GM10248 (cell line): ENCODE data around the gene GFER.

Experiments
- CTCF ChIA-PET: fragments of 300-600 bp; sonication (Branson Sonifier 250); formaldehyde crosslinking; extraction: SDS; loops from one replicate; lab custom pipeline; 2021; ENCODE audit warnings: antibody characterized with exemption; lab: Yijun Ruan, JAX
- POLR2A ChIA-PET: fragments of 350-650 bp; sonication (Branson Sonifier 250); formaldehyde crosslinking; extraction: SDS; loops from one replicate; lab custom pipeline; 2020; ENCODE audit warnings: antibody characterized with exemption; lab: Yijun Ruan, JAX
- DNase-seq: peaks from one replicate; pipeline ENCODE4 v3.0.0; 2012; ENCODE audit errors: extremely low spot score
- CTCF ChIP-seq: IDR thresholded peaks from 2 replicates; pipeline ENCODE4 v1.5.1; 2012; ENCODE audit warnings: mild to moderate bottlenecking, low read depth; ENCODE audit errors: extremely low read depth, missing control alignments, control extremely low read depth

Gene GFER

GRCh38 chr16:1941162-1942046 is 42.6 kb upstream of the GFER start:
- no peak for DNase-seq
- POLR2A ChIA-PET = interaction anchor here (1.8 kb wide), 1 partner anchor 24 kb away, joined by 12 read pairs; the partner anchor contains the start of gene RPS2
- CTCF ChIA-PET = interaction anchor here (1.1 to 2.8 kb wide), 6 partner anchors 12 to 168 kb away, joined by 3 to 20 read pairs (median 3); partner anchors contain the start of gene RPS2
- TF ChIP-seq CTCF = no peak

DNA sequence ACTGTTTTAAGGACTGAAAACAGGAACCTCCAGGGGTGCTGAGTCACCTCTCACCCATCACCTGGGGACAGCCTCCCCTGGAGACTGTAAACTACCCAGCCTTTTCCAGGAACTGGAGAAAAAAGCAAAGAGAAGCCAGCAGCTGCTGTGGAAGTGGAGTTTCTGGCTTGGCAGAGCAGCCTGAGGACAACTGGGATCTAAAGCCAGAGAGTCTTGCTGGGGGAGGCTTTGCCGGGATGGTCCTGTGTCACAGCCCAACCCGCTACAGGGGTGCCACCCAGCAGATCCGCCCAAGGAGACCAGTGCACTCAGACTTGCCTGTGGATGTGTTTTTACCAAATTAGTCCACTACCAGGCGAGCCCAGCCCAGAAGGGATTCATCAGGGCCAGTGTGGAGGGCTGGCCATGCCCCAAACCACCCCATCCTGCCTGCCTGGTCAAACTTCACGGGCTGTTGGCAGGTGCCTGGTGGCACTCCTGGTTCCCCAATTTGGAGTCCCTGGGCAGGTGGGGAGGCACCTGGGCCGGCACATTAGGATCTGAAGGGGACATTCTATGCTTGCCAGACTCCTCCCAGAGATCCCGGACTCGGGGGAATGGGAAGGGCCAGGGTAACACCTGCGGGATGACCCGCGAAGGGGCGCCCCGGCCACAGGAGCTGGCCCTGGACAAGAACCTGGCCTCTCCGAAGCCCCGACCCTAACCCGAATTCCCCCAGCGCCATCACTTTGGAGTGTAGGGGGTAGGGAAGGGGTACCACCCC is 41.8 kb upstream of the GFER start:
- DNase-seq = no peak
- TF ChIP-seq CTCF = no peak
- ChIA-PET POLR2A (interaction anchor here (1.8 to 2.2 kb wide), 2 partner anchors 22 to 23 kb away, joined by 12 to 19 read pairs; partner anchors contain the start of gene RPS2), CTCF (interaction anchor here (1.1 to 2.8 kb wide), 3 partner anchors 13 to 22 kb away, joined by 3 to 20 read pairs (median 3); partner anchors contain the start of gene RPS2)

- POLR2A ChIA-PET = interaction anchor here (0.5 to 2.2 kb wide), 5 partner anchors 15 to 212 kb away, joined by 3 to 19 read pairs (median 5); partner anchors contain the start of genes RPS2 and TRAF7
- CTCF ChIA-PET = interaction anchor here (1.0 to 1.6 kb wide), 4 partner anchors 11 to 16 kb away, joined by 3 to 4 read pairs (median 4); partner anchors contain the start of gene RPL3L
- peak; percentile 100 for DNase-seq
- no peak for TF ChIP-seq CTCF
Observed at GRCh38 chr16:1942810-1943726, 40.9 kb upstream of the GFER start, which contains the start of gene MSRB1. TSS of gene MSRB1 (minus strand) at chr16:1943199. CDS start at chr16:1943156, 43 bp downstream.

DNA sequence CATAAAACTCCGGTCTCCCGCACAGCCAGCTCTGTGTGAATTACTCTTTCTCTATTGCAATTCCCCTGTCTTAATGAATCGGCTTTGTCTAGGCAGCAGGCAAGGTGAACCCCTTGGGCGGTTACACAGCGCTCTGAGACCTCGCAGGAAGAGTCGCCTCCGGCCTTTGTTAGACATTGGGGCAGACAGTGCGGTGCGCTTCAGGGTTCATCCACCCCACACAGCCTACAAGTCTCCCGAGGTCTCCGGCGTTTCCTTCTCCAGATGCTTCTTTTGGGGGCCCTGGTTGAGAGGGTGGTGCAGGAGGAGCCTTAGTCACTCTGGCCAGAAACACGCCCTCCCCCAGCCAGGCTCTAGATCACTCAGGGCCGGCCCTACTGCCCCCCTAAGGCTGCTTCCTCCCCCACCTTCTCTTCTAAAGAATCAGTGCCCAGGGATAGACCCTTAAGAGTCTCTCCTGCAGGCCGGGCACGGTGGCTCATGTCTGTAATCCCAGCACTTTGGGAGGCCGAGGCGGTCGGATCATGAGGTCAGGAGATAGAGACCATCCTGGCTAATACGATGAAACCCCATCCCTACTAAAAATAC is 39.3 kb upstream of the GFER start:
- POLR2A ChIA-PET = interaction anchor here (2.2 kb wide), 1 partner anchor 20 kb away, joined by 19 read pairs; the partner anchor contains the start of gene RPS2
- CTCF ChIA-PET = interaction anchor here (1.2 to 1.6 kb wide), 2 partner anchors 10 to 16 kb away, joined by 3 to 4 read pairs; partner anchors contain the start of gene RPL3L
- no peak for DNase-seq
- TF ChIP-seq CTCF = no peak

DNA sequence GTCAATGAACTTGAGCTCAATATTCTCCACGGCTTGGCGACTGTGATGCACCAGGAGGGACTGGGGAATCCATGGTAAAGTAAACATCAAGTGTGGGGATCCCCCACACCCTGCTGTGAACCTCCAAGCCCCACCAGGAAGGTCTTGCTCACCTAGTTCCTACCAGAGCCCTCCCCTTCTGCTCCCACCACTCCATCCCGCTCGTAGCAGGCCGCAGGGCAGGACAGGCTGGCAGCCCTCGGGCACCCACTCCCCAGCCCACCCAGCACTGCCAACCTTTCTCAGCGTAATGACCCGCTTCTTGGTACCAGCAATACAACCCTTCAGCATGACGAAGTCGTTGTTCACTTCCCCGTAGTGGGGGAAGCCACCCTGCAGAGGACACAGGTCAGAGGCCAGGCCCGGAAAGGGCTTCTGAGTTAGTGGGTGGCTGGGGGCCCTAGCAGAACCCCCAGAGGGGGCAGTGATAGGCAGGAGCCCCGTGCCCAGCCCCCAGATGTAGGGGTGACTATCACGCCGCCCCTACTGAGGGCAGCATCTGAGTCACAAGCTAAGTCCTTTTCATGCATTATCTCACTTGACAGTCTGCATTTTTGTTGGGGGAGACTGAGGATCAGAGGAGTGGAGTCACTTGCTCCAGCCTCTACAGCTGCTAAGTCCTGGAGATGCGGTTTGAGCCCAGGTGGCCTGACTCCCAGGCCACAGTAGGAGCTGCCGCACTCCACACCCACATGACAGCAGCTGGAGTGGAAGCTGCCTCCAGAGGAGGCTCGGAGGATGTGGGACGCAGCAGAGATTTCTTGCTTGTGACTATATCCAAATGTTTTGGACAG is 38.2 kb upstream of the GFER start:
- ChIA-PET POLR2A (interaction anchor here (1.0 to 1.4 kb wide), 2 partner anchors 19 to 210 kb away, joined by 3 to 4 read pairs; partner anchors contain the start of genes RPS2 and TRAF7), CTCF (interaction anchor here (1.2 to 1.6 kb wide), 3 partner anchors 10 to 17 kb away, joined by 3 to 5 read pairs (median 5); partner anchors contain the start of gene NDUFB10)
- no peak for DNase-seq
- TF ChIP-seq CTCF = no peak
